Muscle layer of colon (tissue), 2 donors: ENCODE measurements around the gene SUFU.

Experiments
- H3K27ac ChIP-seq: one replicate; pipeline ENCODE4 v1.7.0; 2013; ENCODE audit warnings: low read depth, mild to moderate bottlenecking, low read length, moderate library complexity
- H3K27me3 ChIP-seq, 2 donors: one replicate each; pipeline ENCODE4 v1.7.0; 2013; ENCODE audit warnings: low read length in 2 of 2, mild to moderate bottlenecking in 2 of 2; ENCODE audit not compliant: insufficient read depth in 2 of 2, control insufficient read depth in 1 of 2
- H3K36me3 ChIP-seq: one replicate; pipeline ENCODE4 v1.7.0; 2013; ENCODE audit warnings: mild to moderate bottlenecking, low read length; ENCODE audit not compliant: insufficient read depth
- H3K4me1 ChIP-seq: one replicate; pipeline ENCODE4 v1.7.0; 2013; ENCODE audit warnings: mild to moderate bottlenecking, low read length; ENCODE audit not compliant: insufficient read depth
- H3K4me3 ChIP-seq, 2 donors: one replicate each; pipeline ENCODE4 v1.7.0; 2013; ENCODE audit warnings: low read length in 2 of 2, low read depth in 1 of 2, mild to moderate bottlenecking in 1 of 2, moderate library complexity in 1 of 2
- H3K9ac ChIP-seq: one replicate; pipeline ENCODE4 v1.7.0; 2013; ENCODE audit warnings: low read length
- H3K9me3 ChIP-seq: one replicate; pipeline ENCODE4 v1.7.0; 2013; ENCODE audit warnings: mild to moderate bottlenecking, low read length
- donor health status: abdominal sarcoma.
- donor health status: Adenocarcinoma of cecum.

The SUFU gene

GRCh38 chr10:102542800-102543418 is 39.1 kb downstream of the SUFU start:
- H3K27ac ChIP-seq: no peak overlapping the region
- no peaks in the 10 kb centered on the region for H3K36me3 ChIP-seq
- no peak overlapping the region for H3K4me3 ChIP-seq
- no peaks in the 10 kb centered on the region for H3K9me3 ChIP-seq
- H3K4me1 ChIP-seq: peaks cover 8% of the 10 kb centered on the region
- no peaks in the 10 kb centered on the region for H3K27me3 ChIP-seq
- no peak overlapping the region for H3K9ac ChIP-seq

DNA sequence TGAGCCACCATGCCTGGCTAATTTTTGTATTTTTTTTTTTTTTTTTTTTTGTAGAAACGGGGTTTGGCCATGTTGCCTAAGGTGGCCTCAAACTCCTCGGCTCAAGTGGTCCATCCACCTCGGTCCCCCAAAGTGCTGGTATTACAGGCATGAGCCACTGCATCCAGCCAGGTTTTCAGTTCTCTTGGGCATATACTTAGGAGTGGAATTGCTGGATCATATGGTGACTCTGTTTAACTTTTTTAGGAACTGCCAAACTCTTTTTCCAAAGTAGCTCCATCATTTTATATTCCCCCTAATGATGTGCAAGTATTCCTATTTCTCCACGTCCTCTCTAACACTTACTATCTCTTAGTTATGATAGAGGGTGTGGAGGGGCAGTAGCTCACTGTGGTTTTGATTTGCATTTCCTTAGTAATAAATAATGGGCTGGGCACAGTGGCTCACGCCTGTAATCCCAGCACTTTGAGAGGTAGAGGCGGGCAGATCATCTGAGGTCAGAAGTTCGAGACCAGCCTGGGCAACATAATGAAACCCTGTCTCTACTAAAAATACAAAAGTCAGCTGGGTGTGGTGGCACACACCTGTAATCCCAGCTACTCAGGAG is 41.6 kb downstream of the SUFU start:
- no peaks in the 10 kb centered on the region for H3K27me3 ChIP-seq
- peaks cover 8% of the 10 kb centered on the region for H3K4me1 ChIP-seq
- no peaks in the 10 kb centered on the region for H3K9me3 ChIP-seq
- peaks cover 9% of the 10 kb centered on the region for H3K36me3 ChIP-seq
- H3K27ac ChIP-seq: no peak overlapping the region
- no peak overlapping the region for H3K4me3 ChIP-seq
- H3K9ac ChIP-seq: no peak overlapping the region

DNA sequence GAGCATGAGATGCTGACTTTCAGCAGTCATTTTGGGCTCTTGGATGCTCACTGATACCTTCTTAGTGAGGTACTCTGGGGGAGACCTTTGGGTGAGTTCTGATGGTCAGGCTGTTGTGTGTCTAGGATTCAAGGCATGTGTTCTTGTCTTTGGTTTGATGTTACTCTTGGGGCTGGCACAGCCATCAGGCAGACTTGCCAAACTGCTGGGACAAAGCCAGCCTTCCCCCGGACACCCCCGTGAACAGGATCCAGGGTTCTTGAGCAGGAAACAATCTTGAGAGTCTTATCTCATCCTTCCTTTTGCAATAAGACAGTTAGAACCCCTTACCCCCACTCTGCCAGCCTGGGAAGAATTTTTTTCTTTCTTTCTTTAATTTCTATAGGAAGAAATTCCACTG is 42.2 kb downstream of the SUFU start:
- Histone ChIP-seq H3K36me3 (peaks cover 13% of the 10 kb centered on the region), H3K27me3 (no peaks in the 10 kb centered on the region), H3K27ac (no peak overlapping the region), H3K9me3 (no peaks in the 10 kb centered on the region), H3K9ac (no peak overlapping the region), H3K4me1 (peaks cover 8% of the 10 kb centered on the region), H3K4me3 (no peak overlapping the region)

DNA sequence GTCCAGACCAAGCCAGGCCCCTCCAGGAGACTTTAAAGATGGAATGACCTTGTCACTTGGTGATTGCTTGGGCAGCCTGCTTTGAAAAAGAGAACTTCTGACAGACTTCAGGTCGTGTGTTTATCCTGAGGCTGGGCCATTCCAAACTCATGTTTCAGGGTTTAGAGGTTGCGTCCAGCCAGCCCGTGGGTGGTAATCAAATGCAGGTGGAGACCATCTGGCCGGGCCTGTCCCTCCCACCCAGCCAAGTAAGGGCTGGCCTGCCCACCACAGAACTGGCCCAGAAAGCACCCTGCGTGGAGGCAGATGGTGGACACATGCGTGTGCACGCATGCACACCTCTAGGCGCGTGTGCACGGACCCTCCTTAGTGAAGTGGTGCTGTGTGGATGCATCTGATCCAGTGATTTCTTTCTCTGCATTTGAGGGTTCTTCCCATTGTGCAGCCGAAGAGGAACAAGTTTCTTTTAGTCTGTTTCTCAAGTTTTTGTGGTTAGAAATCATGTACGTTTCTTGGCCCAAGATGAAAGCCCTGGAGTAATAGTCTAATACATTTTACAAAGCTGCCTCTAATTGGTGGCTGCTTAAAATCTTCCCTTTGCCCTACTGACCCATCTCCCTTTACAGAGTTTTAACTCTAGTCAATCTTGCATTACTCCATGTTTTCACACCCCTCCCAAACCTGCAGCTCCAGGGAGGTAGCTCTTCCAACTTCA is 43.0 kb downstream of the SUFU start:
- Histone ChIP-seq H3K4me1 (peaks cover 8% of the 10 kb centered on the region), H3K27ac (no peak overlapping the region), H3K9ac (no peak overlapping the region), H3K27me3 (no peaks in the 10 kb centered on the region), H3K9me3 (no peaks in the 10 kb centered on the region), H3K4me3 (no peak overlapping the region), H3K36me3 (peaks cover 14% of the 10 kb centered on the region)

DNA sequence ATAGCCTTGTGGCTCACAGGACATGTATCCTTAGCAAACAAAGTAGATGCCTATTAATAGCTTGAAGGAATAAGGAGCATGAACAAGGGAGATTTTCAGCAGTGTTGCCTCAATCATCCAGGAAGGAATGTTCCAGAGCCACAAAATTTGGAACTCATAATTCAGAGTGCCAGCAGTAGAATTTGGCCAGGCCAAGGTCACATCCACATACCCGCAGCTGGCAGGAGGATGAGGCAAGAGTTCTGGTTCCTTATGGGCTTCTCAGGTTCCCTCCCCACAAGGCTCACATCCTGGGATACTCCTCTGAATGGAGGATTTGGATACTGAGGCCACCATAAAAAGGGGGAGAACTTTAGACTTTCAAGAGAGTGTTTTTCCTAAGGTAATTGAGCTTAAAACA is 45.8 kb downstream of the SUFU start:
- peaks cover 18% of the 10 kb centered on the region for H3K36me3 ChIP-seq
- no peak overlapping the region for H3K4me3 ChIP-seq
- peaks cover 8% of the 10 kb centered on the region for H3K4me1 ChIP-seq
- H3K27me3 ChIP-seq: no peaks in the 10 kb centered on the region
- H3K9ac ChIP-seq: no peak overlapping the region
- no peak overlapping the region for H3K27ac ChIP-seq
- no peaks in the 10 kb centered on the region for H3K9me3 ChIP-seq

DNA sequence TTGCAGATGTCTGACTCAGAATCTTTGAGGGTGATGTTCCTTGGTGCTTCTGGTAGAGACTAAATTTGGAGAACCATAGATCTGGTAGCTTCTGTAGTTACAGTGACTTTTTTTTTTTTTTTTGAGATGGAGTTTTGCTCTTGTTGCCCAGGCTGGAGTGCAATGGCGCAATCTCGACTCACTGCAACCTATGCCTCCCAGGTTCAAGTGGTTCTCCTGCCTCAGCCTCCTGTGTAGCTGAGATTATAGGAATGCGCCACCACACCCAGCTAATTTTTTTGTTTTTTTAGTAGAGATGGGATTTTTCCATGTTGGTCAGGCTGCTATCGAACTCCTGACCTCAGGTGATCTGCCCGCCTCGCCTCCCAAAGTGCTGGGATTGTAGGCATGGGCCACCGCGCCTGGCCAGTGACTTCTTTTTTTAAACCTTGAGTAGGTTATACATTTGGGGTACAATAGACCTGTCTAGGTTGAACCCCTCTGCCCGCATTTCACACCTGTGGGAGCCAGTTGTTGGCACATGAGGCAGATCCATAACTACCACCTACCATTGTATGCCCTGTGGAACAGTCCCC is 47.0 kb downstream of the SUFU start:
- Histone ChIP-seq H3K9ac (no peak overlapping the region), H3K27me3 (no peaks in the 10 kb centered on the region), H3K4me3 (no peak overlapping the region), H3K9me3 (no peaks in the 10 kb centered on the region), H3K27ac (no peak overlapping the region), H3K36me3 (peaks cover 18% of the 10 kb centered on the region), H3K4me1 (peaks cover 8% of the 10 kb centered on the region)

DNA sequence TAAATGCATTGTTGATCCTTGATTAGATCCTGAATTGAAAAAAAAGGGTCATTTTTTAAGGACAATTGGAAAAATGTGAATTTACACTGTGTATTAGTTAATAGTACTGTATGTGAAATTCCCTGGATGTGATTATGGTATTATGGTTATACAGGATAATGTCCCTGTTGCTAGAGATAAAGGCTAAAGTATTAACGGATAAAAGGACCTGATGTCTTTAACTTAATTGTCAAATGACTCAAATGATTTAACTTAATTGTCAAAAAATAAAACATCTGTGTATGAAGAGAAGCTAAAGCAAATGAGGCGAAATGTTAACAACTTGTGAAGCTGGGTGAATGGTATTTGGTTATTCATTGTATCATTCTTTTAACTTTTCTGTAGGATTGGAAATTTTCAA is 48.8 kb downstream of the SUFU start:
- H3K27ac ChIP-seq: no peak overlapping the region
- no peak overlapping the region for H3K4me3 ChIP-seq
- no peaks in the 10 kb centered on the region for H3K27me3 ChIP-seq
- peaks cover 18% of the 10 kb centered on the region for H3K36me3 ChIP-seq
- H3K4me1 ChIP-seq: no peaks in the 10 kb centered on the region
- H3K9me3 ChIP-seq: no peaks in the 10 kb centered on the region
- no peak overlapping the region for H3K9ac ChIP-seq

- peaks cover 18% of the 10 kb centered on the region for H3K36me3 ChIP-seq
- no peak overlapping the region for H3K27ac ChIP-seq
- H3K4me3 ChIP-seq: no peak overlapping the region
- no peaks in the 10 kb centered on the region for H3K4me1 ChIP-seq
- no peak overlapping the region for H3K9ac ChIP-seq
- H3K9me3 ChIP-seq: no peaks in the 10 kb centered on the region
- H3K27me3 ChIP-seq: no peaks in the 10 kb centered on the region
Observed at GRCh38 chr10:102553771-102554170, 50.0 kb downstream of the SUFU start.

GRCh38 chr10:102554531-102554930 is 50.8 kb downstream of the SUFU start:
- no peak overlapping the region for H3K27ac ChIP-seq
- H3K27me3 ChIP-seq: no peaks in the 10 kb centered on the region
- peaks cover 17% of the 10 kb centered on the region for H3K36me3 ChIP-seq
- H3K4me3 ChIP-seq: no peak overlapping the region
- H3K9ac ChIP-seq: no peak overlapping the region
- no peaks in the 10 kb centered on the region for H3K9me3 ChIP-seq
- H3K4me1 ChIP-seq: no peaks in the 10 kb centered on the region

DNA sequence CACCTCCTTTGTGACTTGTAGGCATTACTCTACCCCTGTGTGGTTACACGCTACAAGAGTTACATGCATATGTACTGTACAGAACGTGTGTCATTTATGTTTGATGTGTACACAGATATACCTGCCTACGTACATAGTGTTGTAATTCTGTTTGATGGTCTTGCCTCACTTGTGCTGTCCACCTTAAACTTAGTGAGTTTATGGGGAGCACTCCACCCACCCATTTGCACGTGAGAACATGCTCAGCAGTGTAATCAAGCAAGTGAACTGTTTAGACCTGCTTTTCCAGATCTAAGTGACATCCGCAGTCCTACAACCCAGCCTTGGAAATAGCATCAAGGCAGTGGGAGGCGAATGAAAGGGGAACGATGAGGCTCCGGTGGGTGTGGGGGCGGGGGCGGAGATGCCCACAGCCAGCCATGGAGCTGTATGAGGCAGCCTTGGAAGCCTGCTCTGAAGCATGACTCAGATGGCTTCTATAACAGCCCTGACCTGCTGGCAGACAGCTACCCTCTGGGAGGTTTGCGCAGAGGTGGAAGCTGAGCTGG is 52.1 kb downstream of the SUFU start:
- H3K4me1 ChIP-seq: no peaks in the 10 kb centered on the region
- H3K36me3 ChIP-seq: peaks cover 6% of the 10 kb centered on the region
- H3K27me3 ChIP-seq: no peaks in the 10 kb centered on the region
- H3K4me3 ChIP-seq: no peak overlapping the region
- H3K9ac ChIP-seq: no peak overlapping the region
- no peak overlapping the region for H3K27ac ChIP-seq
- no peaks in the 10 kb centered on the region for H3K9me3 ChIP-seq

- Histone ChIP-seq H3K4me3 (no peak overlapping the region), H3K9me3 (no peaks in the 10 kb centered on the region)
Observed at GRCh38 chr10:102557569-102557968, 53.8 kb downstream of the SUFU start.

More at GRCh38 chr10:102557569-102557968, 53.8 kb downstream of the SUFU start:
- Histone ChIP-seq H3K27me3 (no peaks in the 10 kb centered on the region), H3K4me1 (no peaks in the 10 kb centered on the region), H3K36me3 (no peaks in the 10 kb centered on the region), H3K9ac (no peak overlapping the region), H3K27ac (no peak overlapping the region)
